GM13977 (cell line): ENCODE data around the gene UEVLD.

ENCODE experiments used
- DNase-seq: peaks from one replicate; pipeline ENCODE4 v3.0.0; 2012; ENCODE audit warnings: low spot score
- CTCF ChIP-seq: IDR thresholded peaks from 2 replicates; pipeline ENCODE4 v1.5.1; 2012; ENCODE audit warnings: mild to moderate bottlenecking, control low read depth; ENCODE audit not compliant: insufficient read depth; ENCODE audit errors: extremely low read depth, missing control alignments
- in situ Hi-C: fragments of 300-500 bp; cut with MboI; formaldehyde crosslinking; loops from one replicate; pipeline ENCODE4 v1.12.0; 2022; ENCODE audit warnings: low sequenced_read_pairs, low pct_unique_long_range_greater_than_20kb, mixed read lengths, inconsistent platforms; ENCODE audit not compliant: unreplicated experiment

The UEVLD gene

GRCh38 chr11:18588297-18589252 lies at the start of gene UEVLD:
TSS of gene UEVLD (minus strand) at chr11:18588734. CDS start at chr11:18588654, 80 bp downstream.
- TF ChIP-seq CTCF = no peak
- peak; percentile 68 for DNase-seq
- in situ Hi-C loops = no loop called here

GRCh38 chr11:18634140-18635032 lies 45.9 kb upstream of the UEVLD start, which contains the start of gene SPTY2D1:
TSS of gene SPTY2D1 (minus strand) at chr11:18634342. CDS start at chr11:18634257, 85 bp downstream.
- peak; percentile 92 for DNase-seq
- TF ChIP-seq CTCF = no peak
- in situ Hi-C loops = no loop called here

- peak; percentile 50 for DNase-seq
- no peak for TF ChIP-seq CTCF
- in situ Hi-C loops = no loop called here
Measured at GRCh38 chr11:18633256-18634139, 45.0 kb upstream of the UEVLD start.

GRCh38 chr11:18632841-18633240 lies 44.3 kb upstream of the UEVLD start:
- in situ Hi-C loops = no loop called here
- no peak for TF ChIP-seq CTCF
- no peak for DNase-seq

GRCh38 chr11:18624161-18624560 lies 35.6 kb upstream of the UEVLD start:
- in situ Hi-C loops = no loop called here
- no peak for TF ChIP-seq CTCF
- DNase-seq = no peak
